Epithelial cell of proximal tubule (primary cell): ENCODE data around the gene CCDC107. TPM values are rescaled to one million over a fixed set of nuclear protein-coding genes. Genes with fewer than 3 reads are reported as not detected.

Experiments used
- DNase-seq: peaks from one replicate; pipeline ENCODE4 v3.0.0-alpha.2; 2011; ENCODE audit warnings: low read depth
- H3K4me3 ChIP-seq: 2 replicates; pipeline ENCODE4 v1.5.1; 2011; ENCODE audit warnings: low read depth, mild to moderate bottlenecking, low read length
- total RNA-seq: library from RNA; depleted of rRNA; stranded (reverse); fragments of >200 nt; gene quantifications from 2 replicates; pipeline ENCODE4 v1.2.3, GENCODE V29; 2015
- TF ChIP-seq, protein P1 (sequence below): conservative IDR thresholded peaks from 2 replicates; pipeline ENCODE4 v1.5.1; 2012; ENCODE audit warnings: low read depth, mild to moderate bottlenecking, low read length

CCDC107 gene
- total RNA-seq, 1 donor from 2014 or later: 19.0 TPM

DNA sequence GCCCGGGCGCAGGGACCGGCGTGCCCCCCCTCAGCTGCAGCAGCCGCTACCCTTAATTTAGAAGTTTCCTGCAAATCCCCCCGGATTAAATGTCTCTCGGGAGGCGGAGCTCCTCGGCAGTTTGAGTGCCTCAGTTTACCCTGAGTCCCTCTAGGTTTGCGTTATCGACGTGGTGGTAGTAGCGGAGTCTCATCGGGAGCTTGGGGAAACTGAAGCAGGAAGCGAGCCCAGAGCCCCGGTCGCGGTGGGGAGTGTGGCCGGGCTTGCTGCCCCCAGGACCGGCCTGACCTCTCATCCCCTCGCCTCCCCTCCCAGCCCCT lies 32.2 kb downstream of the CCDC107 start:
- peak overlapping the region; percentile 78 for H3K4me3 ChIP-seq
- DNase-seq: no peak
- TF ChIP-seq, protein P1, sequence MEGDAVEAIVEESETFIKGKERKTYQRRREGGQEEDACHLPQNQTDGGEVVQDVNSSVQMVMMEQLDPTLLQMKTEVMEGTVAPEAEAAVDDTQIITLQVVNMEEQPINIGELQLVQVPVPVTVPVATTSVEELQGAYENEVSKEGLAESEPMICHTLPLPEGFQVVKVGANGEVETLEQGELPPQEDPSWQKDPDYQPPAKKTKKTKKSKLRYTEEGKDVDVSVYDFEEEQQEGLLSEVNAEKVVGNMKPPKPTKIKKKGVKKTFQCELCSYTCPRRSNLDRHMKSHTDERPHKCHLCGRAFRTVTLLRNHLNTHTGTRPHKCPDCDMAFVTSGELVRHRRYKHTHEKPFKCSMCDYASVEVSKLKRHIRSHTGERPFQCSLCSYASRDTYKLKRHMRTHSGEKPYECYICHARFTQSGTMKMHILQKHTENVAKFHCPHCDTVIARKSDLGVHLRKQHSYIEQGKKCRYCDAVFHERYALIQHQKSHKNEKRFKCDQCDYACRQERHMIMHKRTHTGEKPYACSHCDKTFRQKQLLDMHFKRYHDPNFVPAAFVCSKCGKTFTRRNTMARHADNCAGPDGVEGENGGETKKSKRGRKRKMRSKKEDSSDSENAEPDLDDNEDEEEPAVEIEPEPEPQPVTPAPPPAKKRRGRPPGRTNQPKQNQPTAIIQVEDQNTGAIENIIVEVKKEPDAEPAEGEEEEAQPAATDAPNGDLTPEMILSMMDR: no peak

GRCh38 chr9:35690614-35691333 lies 32.7 kb downstream of the CCDC107 start:
- H3K4me3 ChIP-seq: peak overlapping the region; percentile 78
- DNase-seq: no peak

GRCh38 chr9:35691334-35691650 lies 33.2 kb downstream of the CCDC107 start:
- H3K4me3 ChIP-seq: peak overlapping the region; percentile 78
- TF ChIP-seq, protein P1: no peak
- no peak for DNase-seq

More at GRCh38 chr9:35690614-35691333, 32.7 kb downstream of the CCDC107 start:
- TF ChIP-seq, protein P1: no peak

GRCh38 chr9:35691757-35692301 lies 33.7 kb downstream of the CCDC107 start:
- TF ChIP-seq, protein P1: no peak
- DNase-seq: no peak
- H3K4me3 ChIP-seq: no peak overlapping the region

DNA sequence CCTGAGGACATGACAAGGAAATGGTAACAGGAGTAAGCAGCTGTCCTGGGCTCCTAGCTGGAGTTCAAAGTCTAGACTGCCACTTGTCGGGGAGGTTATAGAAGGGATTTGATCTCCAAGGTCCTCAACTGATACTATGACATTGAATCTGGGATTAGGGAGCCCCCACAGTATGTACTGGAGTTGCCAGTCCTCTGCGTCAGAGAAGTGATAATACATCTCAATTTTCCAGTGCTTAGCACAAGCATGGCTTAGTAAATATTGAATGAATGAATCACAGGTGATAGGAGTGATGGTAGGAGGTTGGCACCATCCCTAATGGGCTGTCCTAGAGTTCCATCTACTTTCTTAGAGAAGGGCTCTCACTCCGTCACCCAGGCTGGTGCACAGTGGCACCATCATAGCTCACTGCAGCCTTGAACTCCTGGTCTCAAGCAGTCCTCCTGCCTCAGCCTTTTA lies 37.9 kb downstream of the CCDC107 start:
- H3K4me3 ChIP-seq: no peak overlapping the region
- DNase-seq: no peak
- TF ChIP-seq, protein P1: no peak

- TF ChIP-seq, protein P1: peak; percentile 90
- no peak for DNase-seq
- no peak overlapping the region for H3K4me3 ChIP-seq
These were observed 38.6 kb downstream of the CCDC107 start for GRCh38 chr9:35696520-35697215.
